GM12873 (cell line): Measurements from ENCODE around the gene NF2.

ENCODE experiments used
- CTCF ChIP-seq: IDR thresholded peaks from 2 replicates; pipeline ENCODE4 v1.5.1; 2012; ENCODE audit warnings: low read depth, mild to moderate bottlenecking, moderate library complexity, low read length, control low read depth; ENCODE audit not compliant: insufficient read depth; ENCODE audit errors: missing control alignments

The NF2 gene

GRCh38 chr22:29707010-29707409, 103.6 kb downstream of the NF2 start:
- no peak for TF ChIP-seq CTCF

- TF ChIP-seq CTCF: no peak
Observed at GRCh38 chr22:29707471-29707870, 104.0 kb downstream of the NF2 start.

- TF ChIP-seq CTCF: no peak
Observed at GRCh38 chr22:29710193-29710592, 106.8 kb downstream of the NF2 start.

- TF ChIP-seq CTCF: no peak
Observed at GRCh38 chr22:29710922-29711593, 107.6 kb downstream of the NF2 start.

- TF ChIP-seq CTCF: no peak
Observed at GRCh38 chr22:29712119-29712518, 108.7 kb downstream of the NF2 start.

GRCh38 chr22:29713156-29713727, 109.8 kb downstream of the NF2 start:
- no peak for TF ChIP-seq CTCF

GRCh38 chr22:29715240-29715639, 111.8 kb downstream of the NF2 start:
- no peak for TF ChIP-seq CTCF
